ENCODE measurements around the gene HDAC9.

Gene HDAC9

GRCh38 chr7:18526368-18526878 is 30.9 kb downstream of the HDAC9 start:
- DNase-seq: no peak

DNA sequence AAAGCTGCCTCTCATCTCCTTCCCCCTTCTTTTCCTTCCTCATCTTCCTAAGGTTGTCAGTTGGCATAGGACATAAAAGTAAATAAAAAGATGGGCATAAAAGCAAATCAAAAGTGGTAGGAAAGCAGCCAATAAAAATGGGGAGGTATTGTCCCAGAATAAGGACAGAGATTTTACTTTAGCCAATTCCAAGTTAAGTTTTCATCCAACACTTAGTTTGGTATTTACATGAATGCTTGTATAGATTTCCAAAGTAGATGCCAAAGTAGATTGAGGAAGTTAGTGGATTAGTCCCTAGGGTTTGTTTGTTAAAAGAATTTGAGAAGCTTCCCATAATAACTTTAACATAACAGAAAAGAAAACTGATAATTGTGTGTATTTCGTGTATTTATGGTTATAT is 33.7 kb downstream of the HDAC9 start:
- no peak for DNase-seq

GRCh38 chr7:18530224-18531179 is 35.0 kb downstream of the HDAC9 start:
- DNase-seq: peak; percentile 46

- no peak for DNase-seq
These were observed 36.0 kb downstream of the HDAC9 start for GRCh38 chr7:18531539-18531938.

- no peak for DNase-seq
These were observed 37.3 kb downstream of the HDAC9 start for GRCh38 chr7:18532813-18533212.

- no peak for DNase-seq
These were observed 38.9 kb downstream of the HDAC9 start for GRCh38 chr7:18534481-18534880.

DNA sequence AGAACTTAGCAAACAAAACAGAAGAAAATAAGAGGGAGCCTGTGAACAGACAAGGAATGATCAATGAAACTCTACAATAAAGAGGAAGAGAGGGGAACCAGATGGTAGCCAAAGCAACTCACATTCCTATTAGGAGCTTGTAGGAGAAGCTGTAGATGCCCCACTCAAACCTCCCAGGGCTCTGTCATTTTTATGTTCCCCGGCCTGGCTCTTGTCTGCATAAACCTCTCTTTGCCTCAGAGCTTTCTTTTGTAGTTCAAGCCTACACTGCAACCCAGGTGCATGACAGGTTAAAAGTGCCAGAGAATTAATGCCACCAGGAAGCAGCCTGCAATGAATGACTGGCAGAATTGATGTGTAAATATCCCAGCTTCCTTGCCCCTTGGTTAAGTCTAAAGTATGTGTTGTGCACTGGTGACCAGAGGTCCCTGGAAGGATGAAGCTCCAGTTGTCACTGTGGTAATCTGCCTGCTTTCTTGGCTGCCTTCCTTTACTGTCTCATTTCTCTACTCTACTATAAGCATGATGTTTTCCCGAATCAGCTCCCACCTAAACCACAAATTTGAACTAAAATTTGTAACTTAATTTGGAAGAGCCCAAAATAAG is 40.4 kb downstream of the HDAC9 start:
- DNase-seq: no peak

DNA sequence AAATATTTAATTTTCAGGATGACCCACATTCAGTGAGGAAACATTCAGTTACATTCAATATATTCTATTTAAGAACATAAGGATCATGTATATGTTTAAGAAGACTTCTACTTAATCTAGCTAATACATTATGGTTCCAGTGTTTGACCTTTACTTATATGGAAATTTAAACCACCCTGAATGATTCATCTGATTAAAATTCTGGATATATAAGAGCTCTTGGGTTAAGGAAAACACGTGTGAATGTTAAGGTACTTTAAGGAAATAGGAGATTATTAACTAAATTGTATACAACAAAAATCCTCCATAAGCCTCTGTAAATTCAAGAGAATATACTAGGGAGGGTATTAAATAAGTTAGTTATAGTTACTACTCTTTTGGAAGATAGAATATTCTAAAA is 40.9 kb downstream of the HDAC9 start:
- DNase-seq: no peak

DNA sequence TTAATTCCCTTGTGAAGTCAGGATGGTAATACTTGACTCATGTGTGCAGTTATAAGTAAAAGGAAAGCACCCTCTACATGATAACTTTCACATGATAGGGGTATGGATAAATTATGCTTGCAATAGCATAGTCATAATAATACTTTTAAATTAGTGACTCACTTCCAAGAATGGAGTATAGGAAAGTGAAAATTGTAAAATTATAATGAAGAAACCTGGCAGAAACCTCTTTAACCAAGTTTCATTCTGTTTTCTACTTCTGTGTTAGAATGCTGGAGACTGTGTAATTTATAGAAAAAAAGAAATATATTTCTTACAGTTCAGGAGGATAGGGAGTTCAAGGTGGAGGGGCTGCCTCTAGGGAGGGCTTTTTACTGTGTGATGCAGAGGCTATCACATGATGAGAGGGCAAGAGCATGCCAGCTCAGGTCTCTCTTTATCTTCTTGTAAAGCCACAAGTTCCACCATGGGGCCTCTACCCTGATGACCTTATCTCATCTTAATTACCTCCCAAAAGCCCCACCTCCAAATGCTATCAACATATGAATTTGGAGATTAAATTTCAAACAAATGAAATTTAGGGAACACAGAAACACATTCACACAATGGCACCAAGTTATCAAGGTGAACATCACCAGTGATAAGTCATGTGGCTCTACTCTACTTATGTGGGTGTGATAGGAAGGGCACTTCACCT is 43.2 kb downstream of the HDAC9 start:
- DNase-seq: peak; percentile 40

DNA sequence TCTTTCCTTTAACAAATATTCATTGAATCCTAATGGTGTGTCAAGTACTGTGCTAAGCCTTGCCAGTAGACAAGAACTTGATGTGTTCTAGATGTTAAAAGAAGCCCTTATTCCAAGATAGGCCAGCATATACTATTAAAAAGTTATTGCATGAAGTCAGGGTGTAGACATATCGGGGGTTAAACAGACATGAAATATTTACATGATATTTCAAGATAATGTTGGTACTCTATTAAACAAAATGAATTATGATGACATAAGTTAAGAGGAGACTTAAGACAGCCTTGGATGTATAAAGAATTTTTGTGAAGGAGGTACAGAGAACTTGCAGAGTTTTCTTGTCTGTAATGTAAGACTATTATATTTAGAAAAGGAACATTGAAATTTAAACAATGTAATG is 44.8 kb downstream of the HDAC9 start:
- no peak for DNase-seq

DNA sequence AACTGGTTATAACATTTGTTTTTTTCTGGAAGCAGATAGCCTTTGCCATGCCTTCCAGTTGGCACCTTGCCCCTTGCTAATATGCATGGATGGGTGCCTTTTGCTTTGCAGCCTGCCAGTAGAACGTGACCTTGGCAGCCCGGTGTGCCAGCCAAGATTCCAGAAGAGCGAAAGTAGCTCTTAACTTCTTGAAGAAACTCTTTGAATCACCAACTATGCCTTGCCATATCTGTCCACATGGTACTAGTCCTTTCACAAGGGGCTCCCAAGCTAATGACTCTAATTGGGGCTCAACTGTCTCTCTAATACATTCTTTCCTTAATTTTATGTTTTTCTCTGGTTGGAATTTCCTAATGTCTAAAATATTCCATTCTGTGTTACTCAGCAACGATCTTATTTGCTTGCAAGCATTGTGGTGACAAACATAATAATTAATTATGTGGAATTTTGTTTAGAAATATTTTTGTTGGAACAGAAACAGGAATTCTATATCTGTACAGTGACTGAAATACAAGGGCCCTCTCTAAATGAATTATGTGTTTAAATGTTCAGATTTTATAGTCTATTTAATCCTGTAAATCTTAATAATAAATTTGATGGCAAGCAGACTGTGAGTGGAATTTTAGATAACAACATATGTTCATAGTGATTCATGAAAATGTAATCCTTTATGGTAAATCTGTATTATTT is 45.8 kb downstream of the HDAC9 start:
- DNase-seq: no peak

DNA sequence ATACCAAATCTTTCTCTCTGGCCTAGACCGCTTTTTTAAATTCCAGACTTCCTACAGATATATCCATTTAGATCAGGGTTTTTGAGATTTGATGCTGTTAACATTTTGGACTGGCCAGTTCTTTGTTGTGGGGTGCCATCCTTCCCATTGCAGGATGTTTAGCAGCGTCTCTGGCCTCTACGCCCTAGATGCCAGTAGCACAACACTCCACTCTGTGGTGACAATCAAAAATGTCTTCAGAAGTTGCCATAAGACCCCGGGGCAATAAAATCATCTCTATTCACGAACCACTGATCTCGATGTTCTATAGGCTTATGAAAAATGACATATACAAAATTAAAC is 46.3 kb downstream of the HDAC9 start:
- no peak for DNase-seq

DNA sequence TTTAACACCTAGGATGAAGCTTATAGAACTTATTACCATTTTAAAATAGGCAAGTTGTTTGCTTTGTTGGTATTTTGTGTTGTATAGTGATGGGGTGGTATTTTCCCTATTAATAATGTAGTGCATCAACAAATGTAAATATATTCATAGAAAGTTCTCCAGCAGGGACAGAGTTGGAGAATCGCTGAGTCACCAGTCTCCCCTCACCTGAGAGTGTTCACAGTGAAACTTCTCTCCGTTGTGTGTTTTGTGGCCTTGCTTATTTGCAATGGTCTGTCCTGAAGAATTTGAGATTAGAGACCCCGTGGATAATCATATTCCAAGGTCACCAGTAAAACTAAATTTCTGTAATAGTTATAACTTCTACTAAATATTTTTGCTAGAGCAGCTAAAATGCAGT is 51.0 kb downstream of the HDAC9 start:
- no peak for DNase-seq

DNA sequence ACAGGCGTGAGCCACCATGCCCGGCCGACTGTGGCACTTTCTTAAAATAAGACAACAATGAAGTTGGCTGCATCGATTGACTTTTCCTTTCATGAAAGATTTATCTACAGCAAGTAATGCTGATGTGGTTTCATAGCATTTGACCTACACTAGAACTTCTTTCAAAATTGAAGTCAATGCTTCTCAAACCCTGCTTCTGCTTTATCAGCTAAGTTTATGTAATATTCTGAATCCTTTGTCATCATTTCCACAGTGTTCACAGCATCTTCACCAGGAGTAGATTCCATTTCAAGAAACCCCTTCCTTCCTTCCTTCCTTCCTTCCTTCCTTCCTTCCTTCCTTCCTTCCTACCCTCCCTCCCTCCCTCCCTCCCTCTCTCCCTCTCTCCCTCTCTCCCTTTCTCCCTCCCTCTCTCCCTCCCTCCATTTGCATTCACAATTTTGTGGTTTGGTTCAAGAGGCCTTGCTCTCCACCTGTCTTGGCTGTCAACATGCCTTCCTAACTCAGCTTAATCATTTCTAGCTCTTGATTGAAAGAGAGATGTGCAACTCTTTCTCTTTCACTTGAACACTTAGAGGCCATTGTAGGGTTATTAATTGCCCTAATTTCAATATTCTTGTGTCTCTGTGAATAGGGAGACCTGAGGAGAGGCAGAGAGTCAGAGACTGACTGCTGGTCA is 52.1 kb downstream of the HDAC9 start:
- DNase-seq: no peak

- DNase-seq: no peak
These were observed 53.0 kb downstream of the HDAC9 start for GRCh38 chr7:18548534-18548933.

DNA sequence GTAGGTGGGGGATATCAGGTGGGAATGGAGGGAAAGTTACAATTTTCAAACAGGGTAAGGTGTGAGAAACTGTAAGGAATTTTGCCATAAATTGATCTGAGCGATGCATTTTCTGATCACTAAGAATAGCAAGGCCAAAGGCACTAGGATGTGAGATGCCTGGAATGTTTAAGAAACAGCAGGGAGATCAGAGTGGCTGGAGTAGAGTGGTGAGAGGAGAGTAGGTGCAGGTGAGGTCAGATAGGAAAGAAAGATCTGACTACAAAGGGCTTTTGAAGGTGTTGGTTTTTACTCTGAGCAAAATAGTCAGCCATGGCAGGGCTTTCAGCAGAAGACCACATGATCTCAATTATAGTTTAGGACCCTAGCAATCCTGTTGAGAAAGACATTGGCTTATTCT is 55.0 kb downstream of the HDAC9 start:
- no peak for DNase-seq

DNA sequence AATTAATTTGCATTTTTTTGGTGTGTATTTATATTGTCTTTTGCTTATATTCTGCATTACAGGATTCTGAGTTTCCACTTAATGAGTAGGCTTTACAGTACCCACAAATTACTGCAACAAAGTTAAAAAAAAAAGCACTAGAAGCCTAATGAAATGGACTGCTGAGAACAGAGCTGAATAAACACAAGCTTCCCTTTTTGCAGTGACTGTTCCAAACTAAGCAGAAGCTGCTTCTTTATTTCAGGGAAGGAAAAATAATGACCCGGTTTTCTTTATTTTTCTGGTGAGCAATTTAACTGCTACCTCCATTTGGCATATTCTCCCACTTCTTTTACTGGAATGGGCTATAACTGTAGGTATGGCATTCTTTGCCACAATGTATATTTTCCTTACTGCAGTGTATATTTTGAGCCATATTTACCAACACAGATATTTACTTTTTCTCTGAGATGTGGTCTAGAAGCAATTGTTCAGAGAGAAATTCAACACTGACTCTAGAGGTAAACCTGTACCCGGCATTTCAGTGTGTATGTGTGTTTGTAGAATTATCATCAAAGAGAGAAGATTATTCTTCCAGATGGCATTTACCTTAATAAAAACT is 56.9 kb downstream of the HDAC9 start:
- peak; percentile 52 for DNase-seq

DNA sequence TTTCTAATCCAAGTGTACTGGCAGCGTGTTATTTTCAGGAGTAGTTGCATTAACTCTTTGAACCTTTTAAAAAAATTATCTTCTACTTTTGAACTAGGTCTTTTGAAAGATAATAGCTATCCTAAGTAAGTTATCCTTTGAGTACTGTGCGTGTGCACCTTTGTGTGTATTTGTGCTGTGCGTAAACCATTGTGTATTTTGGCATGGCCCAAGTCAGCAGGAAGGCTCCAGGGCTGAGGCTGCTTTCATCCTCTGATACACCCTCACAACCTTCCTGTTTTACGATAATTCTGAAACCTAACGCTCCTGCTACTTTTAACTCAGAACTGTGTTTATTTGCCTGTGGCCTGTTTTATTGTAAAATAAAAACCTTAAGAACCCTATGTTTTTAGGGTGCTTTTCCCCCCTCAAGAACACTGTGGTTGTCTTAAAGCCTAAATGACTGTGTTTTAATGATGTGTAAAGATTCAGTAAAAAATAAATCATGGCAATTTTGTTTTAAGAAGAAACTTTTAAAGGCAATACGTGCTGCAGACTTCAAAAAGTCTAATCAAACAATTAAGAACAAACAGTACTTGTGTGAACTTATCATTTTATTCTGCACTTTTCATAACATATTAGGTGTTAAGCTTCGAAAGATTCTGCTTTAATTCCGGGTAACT is 57.5 kb downstream of the HDAC9 start:
- DNase-seq: peak; percentile 14

DNA sequence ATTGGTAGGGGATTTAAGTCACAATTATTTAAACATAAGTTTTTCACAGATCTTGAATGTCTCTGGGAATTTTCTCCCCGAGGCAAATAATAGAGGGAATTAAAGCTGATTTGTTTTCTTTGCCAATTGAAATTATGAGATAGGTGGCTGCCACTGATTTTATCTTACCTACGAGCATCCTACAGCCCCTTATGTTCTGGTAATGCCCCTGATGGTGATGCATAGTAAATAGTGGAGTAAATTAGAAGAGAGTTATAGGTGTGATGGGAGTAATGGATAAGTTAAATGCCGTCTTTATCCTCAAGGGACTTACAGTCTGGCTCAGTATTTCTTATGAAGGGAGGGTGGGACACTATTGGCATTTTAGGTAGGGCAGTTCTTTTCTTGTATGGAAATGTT is 58.1 kb downstream of the HDAC9 start:
- DNase-seq: no peak

- DNase-seq: no peak
These were observed 59.6 kb downstream of the HDAC9 start for GRCh38 chr7:18555120-18555519.

GRCh38 chr7:18555968-18556367 is 60.4 kb downstream of the HDAC9 start:
- no peak for DNase-seq

DNA sequence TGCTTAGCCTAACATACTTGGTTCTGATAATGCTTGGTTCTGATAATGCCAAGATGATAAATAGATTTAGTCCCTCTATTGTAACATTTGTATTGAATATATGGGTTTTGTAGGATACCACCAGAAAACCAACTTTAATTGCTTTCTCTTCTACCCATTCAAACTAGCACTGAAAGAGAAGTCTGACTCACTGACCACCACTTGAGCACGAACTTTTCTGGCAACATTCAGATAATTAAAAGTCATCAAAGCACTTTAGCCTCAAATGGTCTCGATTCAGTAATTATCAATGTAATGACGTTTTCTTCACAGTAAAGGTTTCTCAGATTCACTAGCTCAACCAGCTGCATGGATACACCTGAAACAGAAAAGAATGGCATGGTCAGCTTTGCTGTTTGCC is 63.0 kb downstream of the HDAC9 start:
- DNase-seq: no peak

All from inflammatory macrophage treated with lipopolysaccharide for 4 hours (primary cell).